HK-2 (cell line): Measurements from ENCODE around the gene SNTG2.
"Not testable (repeated sequence)": the region's sequence is repeated elsewhere in the genome, so short reads cannot be mapped to it uniquely, and the experiment has no call there.

ENCODE experiments used
- DNase-seq: peaks from one replicate; pipeline ENCODE4 v3.0.0-alpha.2; 2018; ENCODE audit not compliant: unreplicated experiment

SNTG2 gene

GRCh38 chr2:1091895-1092585, 141.4 kb downstream of the SNTG2 start:
- DNase-seq: no peak

GRCh38 chr2:1093668-1094067, 143.0 kb downstream of the SNTG2 start:
- not testable (repeated sequence) for DNase-seq

- no peak for DNase-seq
These were observed 146.5 kb downstream of the SNTG2 start for GRCh38 chr2:1097101-1097500.

GRCh38 chr2:1099418-1099817, 148.8 kb downstream of the SNTG2 start:
- DNase-seq: no peak

GRCh38 chr2:1101011-1101782, 150.5 kb downstream of the SNTG2 start:
- no peak for DNase-seq

- DNase-seq: no peak
These were observed 151.4 kb downstream of the SNTG2 start for GRCh38 chr2:1101982-1102590.

- DNase-seq: no peak
These were observed 153.7 kb downstream of the SNTG2 start for GRCh38 chr2:1104364-1104763.

- not testable (repeated sequence) for DNase-seq
These were observed 155.7 kb downstream of the SNTG2 start for GRCh38 chr2:1106344-1106743.

GRCh38 chr2:1115843-1116539, 165.3 kb downstream of the SNTG2 start:
- no peak for DNase-seq

GRCh38 chr2:1117569-1117968, 166.9 kb downstream of the SNTG2 start:
- DNase-seq: no peak

GRCh38 chr2:1125217-1125616, 174.6 kb downstream of the SNTG2 start:
- no peak for DNase-seq

GRCh38 chr2:1125633-1126370, 175.2 kb downstream of the SNTG2 start:
- DNase-seq: no peak

- no peak for DNase-seq
These were observed 179.3 kb downstream of the SNTG2 start for GRCh38 chr2:1129982-1130381.

GRCh38 chr2:1130922-1131321, 180.3 kb downstream of the SNTG2 start:
- DNase-seq: no peak

- DNase-seq: no peak
These were observed 181.8 kb downstream of the SNTG2 start for GRCh38 chr2:1132328-1132969.

- DNase-seq: not testable (repeated sequence)
These were observed 183.2 kb downstream of the SNTG2 start for GRCh38 chr2:1133896-1134295.

- no peak for DNase-seq
These were observed 184.0 kb downstream of the SNTG2 start for GRCh38 chr2:1134629-1135028.

- no peak for DNase-seq
These were observed 185.4 kb downstream of the SNTG2 start for GRCh38 chr2:1136067-1136466.

GRCh38 chr2:1136846-1137245, 186.2 kb downstream of the SNTG2 start:
- no peak for DNase-seq

GRCh38 chr2:1137264-1137663, 186.6 kb downstream of the SNTG2 start:
- no peak for DNase-seq

- no peak for DNase-seq
These were observed 187.3 kb downstream of the SNTG2 start for GRCh38 chr2:1137913-1138391.
